GM12878 (cell line): ENCODE measurements around the gene NMNAT3. TPM values are rescaled to one million over a fixed set of nuclear protein-coding genes. Genes with fewer than 3 reads are reported as not detected.

Experiments
- ATAC-seq: fragments of 200-7000 bp; cut with Tn5 transposase; 3 replicates; pipeline ENCODE4 v1.9.1; 2020; ENCODE audit warnings: mild to moderate bottlenecking, moderate library complexity
- BruUV-seq: library from RNA; stranded (reverse); fragments of 400-500 nt; replicated peaks from 2 replicates; lab custom pipeline; 2021; lab: Mats Ljungman, UMichigan
- CTCF ChIA-PET: fragments of 300-600 bp; sonication (Branson Sonifier 250); formaldehyde crosslinking; extraction: SDS; loops from one replicate; lab custom pipeline; 2021; ENCODE audit warnings: inconsistent platforms; lab: Yijun Ruan, JAX
- POLR2A ChIA-PET: fragments of 350-600 bp; formaldehyde crosslinking; extraction: SDS; loops from one replicate; lab custom pipeline; 2021; ENCODE audit warnings: inconsistent platforms; lab: Charles Lee
- RAD21 ChIA-PET: fragments of 300-600 bp; sonication (Branson Sonifier 250); formaldehyde crosslinking; loops from one replicate; lab custom pipeline; 2023; ENCODE audit warnings: antibody characterized with exemption; ENCODE audit not compliant: unreplicated experiment; lab: Charles Lee
- SMC1A ChIA-PET: fragments of 300-600 bp; sonication (Branson Sonifier 250); formaldehyde crosslinking; loops from one replicate; lab custom pipeline; 2023; ENCODE audit not compliant: unreplicated experiment, uncharacterized antibody; lab: Charles Lee
- DNase-seq: peaks from one replicate; pipeline ENCODE4 v3.0.0-alpha.2; 2011; ENCODE audit warnings: low read depth, low spot score
- FAIRE-seq: peaks from 3 replicates; lab custom pipeline; 2011; peaks lifted over from hg19 to GRCh38; lab: Jason Lieb, UNC
- H2AFZ ChIP-seq: 2 replicates; pipeline ENCODE4 v1.6.0; 2011; ENCODE audit warnings: low read depth, low read length, control low read depth; ENCODE audit not compliant: control insufficient read depth
- H3K27ac ChIP-seq: 2 replicates; pipeline ENCODE4 v1.5.1; 2011; ENCODE audit warnings: control low read depth; ENCODE audit not compliant: control insufficient read depth, insufficient read depth
- H3K27me3 ChIP-seq, 2 experiments: replicated peaks in 1 of 2; 2 replicates each; pipeline versions ENCODE4 v1.6.0 to v1.6.1; 2011; ENCODE audit warnings: low read length in 1 of 2; ENCODE audit not compliant: control insufficient read depth in 2 of 2, insufficient read depth in 2 of 2
- H3K36me3 ChIP-seq, 2 experiments: 2 replicates each; pipeline ENCODE4 v1.5.1; 2011; ENCODE audit warnings: low read length in 1 of 2; ENCODE audit not compliant: control insufficient read depth in 2 of 2, insufficient read depth in 2 of 2
- H3K4me1 ChIP-seq: 2 replicates; pipeline ENCODE4 v1.6.1; 2011; ENCODE audit warnings: mild to moderate bottlenecking, low read length, moderate library complexity, mixed read lengths; ENCODE audit not compliant: control insufficient read depth, insufficient read depth
- H3K4me2 ChIP-seq: 2 replicates; pipeline ENCODE4 v1.6.0; 2011; ENCODE audit warnings: control low read depth; ENCODE audit not compliant: control insufficient read depth, insufficient read depth
- H3K4me3 ChIP-seq: fragments of 200-600 bp; sonication (generic); 2 replicates; pipeline ENCODE4 v1.5.1; 2016
- H3K79me2 ChIP-seq: 2 replicates; pipeline ENCODE4 v1.6.0; 2011; ENCODE audit warnings: low read length; ENCODE audit not compliant: control insufficient read depth, insufficient read depth
- H3K9ac ChIP-seq: 2 replicates; pipeline ENCODE4 v1.8.0; 2011; ENCODE audit warnings: low read length, control low read depth, mixed read lengths; ENCODE audit not compliant: control insufficient read depth, insufficient read depth
- H3K9me3 ChIP-seq: replicated peaks from 3 replicates; pipeline ENCODE4 v1.5.1; 2011; ENCODE audit warnings: mild to moderate bottlenecking, low read length; ENCODE audit not compliant: control insufficient read depth, insufficient read depth
- H4K20me1 ChIP-seq: 2 replicates; pipeline ENCODE4 v1.6.0; 2011; ENCODE audit not compliant: control insufficient read depth, insufficient read depth
- ATF7 ChIP-seq: fragments of 450-650 bp; IDR thresholded peaks from 2 replicates; pipeline ENCODE4 v1.6.1; 2016; ENCODE audit warnings: low read depth, mild to moderate bottlenecking
- E2F4 ChIP-seq: IDR thresholded peaks from 2 replicates; pipeline ENCODE4 v1.6.1; 2012; ENCODE audit warnings: low read depth, low read length, improper control_type of control experiment
- ETV6 ChIP-seq, 2 experiments: fragments of 450-650 bp in 1 of 2; IDR thresholded peaks in 1 of 2; conservative IDR thresholded peaks in 1 of 2; 2 replicates each; pipeline ENCODE4 v1.6.1; 2014; ENCODE audit warnings: antibody characterized with exemption in 1 of 2, borderline replicate concordance in 1 of 2, low read depth in 1 of 2, mild to moderate bottlenecking in 1 of 2, moderate library complexity in 1 of 2
- FOS ChIP-seq: IDR thresholded peaks from 3 replicates; pipeline ENCODE4 v1.6.1; 2011; ENCODE audit warnings: borderline replicate concordance; ENCODE audit not compliant: insufficient read length; ENCODE audit errors: extremely low read depth
- HCFC1 ChIP-seq: fragments of 150-350 bp; IDR thresholded peaks from 2 replicates; pipeline ENCODE4 v1.6.1; 2014; ENCODE audit warnings: low read length
- MTA3 ChIP-seq: IDR thresholded peaks from 2 replicates; pipeline ENCODE4 v1.6.1; 2012; ENCODE audit warnings: low read length, inconsistent platforms, borderline replicate concordance
- NBN ChIP-seq: fragments of 450-650 bp; IDR thresholded peaks from 2 replicates; pipeline ENCODE4 v1.6.1; 2016
- NFYA ChIP-seq: IDR thresholded peaks from 2 replicates; pipeline ENCODE4 v1.6.1; 2011; ENCODE audit warnings: low read depth, mild to moderate bottlenecking, low read length, improper control_type of control experiment, borderline replicate concordance
- NR2C2 ChIP-seq: IDR thresholded peaks from 2 replicates; pipeline ENCODE4 v1.6.1; 2011; ENCODE audit warnings: borderline replicate concordance, low read depth; ENCODE audit not compliant: control insufficient read depth, insufficient read length
- NR2F1 ChIP-seq: fragments of 450-650 bp; conservative IDR thresholded peaks from 2 replicates; pipeline ENCODE4 v1.6.1; 2017; ENCODE audit warnings: mild to moderate bottlenecking
- RCOR1 ChIP-seq: conservative IDR thresholded peaks from 2 replicates; pipeline ENCODE4 v1.6.1; 2012; ENCODE audit warnings: low read depth, low read length, improper control_type of control experiment
- SIN3A ChIP-seq: IDR thresholded peaks from 2 replicates; pipeline ENCODE4 v1.6.1; 2012; ENCODE audit warnings: low read depth, low read length, improper control_type of control experiment
- SUPT20H ChIP-seq: IDR thresholded peaks from 2 replicates; pipeline ENCODE4 v1.6.1; 2011; ENCODE audit warnings: low read depth, mild to moderate bottlenecking, low read length, moderate library complexity, borderline replicate concordance; ENCODE audit not compliant: control insufficient read depth
- TCF12 ChIP-seq: IDR thresholded peaks from 2 replicates; pipeline ENCODE4 v1.6.1; 2011; ENCODE audit warnings: low read depth, mild to moderate bottlenecking, low read length
- YBX1 ChIP-seq: fragments of 450-650 bp; IDR thresholded peaks from 2 replicates; pipeline ENCODE4 v1.6.1; 2016; ENCODE audit warnings: antibody characterized with exemption
- ZBTB11 ChIP-seq: fragments of 450-650 bp; formaldehyde crosslinking; IDR thresholded peaks from 2 replicates; pipeline ENCODE4 v1.5.0; 2022; ENCODE audit warnings: mild to moderate bottlenecking, missing genetic modification characterization
- ZSCAN29 ChIP-seq: fragments of 450-650 bp; IDR thresholded peaks from 2 replicates; pipeline ENCODE4 v1.6.1; 2017; ENCODE audit warnings: mild to moderate bottlenecking, moderate library complexity
- WGBS: methylation state at CpG from one replicate; pipeline ENCODE4 v1.1.6; 2016; ENCODE audit warnings: low lambda C conversion rate; ENCODE audit not compliant: insufficient replicate concordance, insufficient coverage; ENCODE audit errors: missing lambda C conversion rate; 5-methylcytosine and 5-hydroxymethylcytosine counted together
- in situ Hi-C: fragments of 300-500 bp; cut with MboI; formaldehyde crosslinking; loops from 9 replicates; pipeline ENCODE4 v1.14.3; 2018; ENCODE audit warnings: mixed read lengths
- intact Hi-C: fragments of 100-400 bp; cut with micrococcal nuclease; formaldehyde crosslinking; loops from one replicate; pipeline ENCODE4 v1.14.2; 2022; ENCODE audit not compliant: unreplicated experiment
- polyA plus RNA-seq, 11 experiments: library from polyadenylated mRNA; depleted of rRNA in 4 of 11; unstranded in 6 of 11; stranded (reverse) in 5 of 11; fragments of >200 nt; fragmentation: Nextera tagmentation in 4 of 11; fragmentation: Illumina TruSeq in 1 of 11; extraction: Ambion mirVana in 4 of 11; extraction: Trizol in 1 of 11; gene quantifications; 1 replicate in 1 of 11; 2 replicates in 10 of 11; pipeline versions ENCODE4 v1.2.1 to v1.2.3, GENCODE V29; 2011 to 2016; ENCODE audit warnings: inconsistent platforms in 2 of 11, missing spikeins in 2 of 11, low read depth in 1 of 11
- total RNA-seq, 4 experiments: library from RNA; depleted of rRNA in 3 of 4; stranded (reverse); fragments of >200 nt in 3 of 4; fragmentation: Illumina TruSeq in 1 of 4; extraction: Trizol in 1 of 4; gene quantifications; 2 replicates each; pipeline versions ENCODE4 v1.2.1 to v1.2.3, GENCODE V29; 2013 to 2021

Gene NMNAT3
- total and polyA plus RNA-seq, 10 of the 15 experiments (the other 5 are each of a cell fraction or from before 2014, with no cell fraction given) = under 0.01 to 0.92 (median 0.08) TPM; not detected in 4

- TF ChIP-seq FOS = no peak
- TF ChIP-seq ATF7 = no peak
- no peak for TF ChIP-seq SIN3A
- TF ChIP-seq MTA3 = no peak
- no peak for TF ChIP-seq TCF12
- TF ChIP-seq NR2F1 = no peak
- TF ChIP-seq, all 136 proteins: peak for 0
These were observed 154.1 kb downstream of the NMNAT3 start (continued) for GRCh38 chr3:139523718-139524117.

- in situ Hi-C loops = no loop called here
- RAD21 ChIA-PET = no interaction called here
- ATAC-seq = no peak
- WGBS = 50% methylated on average over 5 of the region's 5 CpGs
- DNase-seq = no peak
- no peak overlapping the region for H2AFZ ChIP-seq
- H3K4me1 ChIP-seq = no peaks in the 10 kb centered on the region
- no peak overlapping the region for H3K4me2 ChIP-seq
- no peaks in the 10 kb centered on the region for H3K27me3 ChIP-seq
- no peaks in the 10 kb centered on the region for H3K36me3 ChIP-seq
- SMC1A ChIA-PET = no interaction called here
- CTCF ChIA-PET = no interaction called here
- no peaks in the 10 kb centered on the region for H3K9me3 ChIP-seq
- POLR2A ChIA-PET = no interaction called here
- no peak overlapping the region for H3K4me3 ChIP-seq
- H3K27ac ChIP-seq = no peak overlapping the region
- no peak overlapping the region for H3K9ac ChIP-seq
- FAIRE-seq = no peak
- H4K20me1 ChIP-seq = no peaks in the 10 kb centered on the region
- intact Hi-C loops = no loop called here
- H3K79me2 ChIP-seq = no peaks in the 10 kb centered on the region
- no TSS peak for BruUV-seq
- TF ChIP-seq NR2C2 (no peak), NFYA (no peak), E2F4 (no peak), ETV6 (conservative IDR thresholded peaks at IDR 0.05 in 1 of 2, IDR thresholded peaks at IDR 0.05 in 1 of 2; ENCODE audit: borderline replicate concordance in 1 of 2, low read depth in 1 of 2) (no peak), FOS (no peak), ZBTB11 (CRISPR knock-in tag) (no peak), NBN (no peak), SUPT20H (no peak), YBX1 (no peak), NR2F1 (no peak), ZSCAN29 (no peak), RCOR1 (no peak), HCFC1 (no peak)
These were observed 154.6 kb downstream of the NMNAT3 start for GRCh38 chr3:139523166-139523565.
